Activated T-cell treated with anti-CD3 and anti-CD28 coated beads, Interleukin-2, amount 50 U/mL, for 24 hours (primary cell): ENCODE measurements around the gene TNFSF13B.
"Not testable (repeated sequence)": the region's sequence is repeated elsewhere in the genome, so short reads cannot be mapped to it uniquely, and the experiment has no call there.

Source experiments
- DNase-seq: peaks from one replicate; pipeline ENCODE4 v3.0.0-alpha.2; 2020
- H3K27ac Mint-ChIP-seq: 2 replicates; pipeline ENCODE4 v1.8.0; 2020; ENCODE audit warnings: mild to moderate bottlenecking, mixed read lengths
- H3K27me3 Mint-ChIP-seq: 2 replicates; pipeline ENCODE4 v1.8.0; 2020; ENCODE audit warnings: mixed read lengths
- H3K36me3 Mint-ChIP-seq: 2 replicates; pipeline ENCODE4 v1.8.0; 2020; ENCODE audit warnings: low read depth, mixed read lengths
- H3K4me1 Mint-ChIP-seq: 2 replicates; pipeline ENCODE4 v1.8.0; 2020; ENCODE audit warnings: low read depth, mixed read lengths
- H3K4me3 Mint-ChIP-seq: 2 replicates; pipeline ENCODE4 v1.8.0; 2020; ENCODE audit warnings: mild to moderate bottlenecking, moderate library complexity, mixed read lengths
- H3K9me3 Mint-ChIP-seq: 2 replicates; pipeline ENCODE4 v1.8.0; 2020; ENCODE audit warnings: mixed read lengths

TNFSF13B gene

DNA sequence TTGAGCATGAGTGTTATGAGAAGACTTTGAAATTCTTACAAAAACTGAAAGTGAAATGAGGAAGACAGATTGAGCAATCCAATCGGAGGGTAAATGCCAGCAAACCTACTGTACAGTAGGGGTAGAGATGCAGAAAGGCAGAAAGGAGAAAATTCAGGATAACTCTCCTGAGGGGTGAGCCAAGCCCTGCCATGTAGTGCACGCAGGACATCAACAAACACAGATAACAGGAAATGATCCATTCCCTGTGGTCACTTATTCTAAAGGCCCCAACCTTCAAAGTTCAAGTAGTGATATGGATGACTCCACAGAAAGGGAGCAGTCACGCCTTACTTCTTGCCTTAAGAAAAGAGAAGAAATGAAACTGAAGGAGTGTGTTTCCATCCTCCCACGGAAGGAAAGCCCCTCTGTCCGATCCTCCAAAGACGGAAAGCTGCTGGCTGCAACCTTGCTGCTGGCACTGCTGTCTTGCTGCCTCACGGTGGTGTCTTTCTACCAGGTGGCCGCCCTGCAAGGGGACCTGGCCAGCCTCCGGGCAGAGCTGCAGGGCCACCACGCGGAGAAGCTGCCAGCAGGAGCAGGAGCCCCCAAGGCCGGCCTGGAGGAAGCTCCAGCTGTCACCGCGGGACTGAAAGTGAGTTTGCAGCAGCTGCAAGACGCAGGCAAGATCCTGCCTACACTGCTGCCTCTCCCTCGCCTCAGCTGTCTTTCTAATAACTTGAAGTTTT, at the start of gene TNFSF13B:
Gene TNFSF13B, plus strand, starts transcription at position 118 of the 728 bp plus-strand sequence. Its CDS starts 178 bp downstream, at position 296.
- peak within 1 kb of the TSS; percentile 92 for H3K27ac Mint-ChIP-seq

GRCh38 chr13:108220041-108220440, 49.5 kb upstream of the TNFSF13B start:
- Mint-ChIP-seq H3K27ac (peak overlapping the region; percentile 92), H3K4me3 (peak overlapping the region; percentile 90), H3K4me1 (peaks cover 65% of the 10 kb centered on the region), H3K9me3 (no peaks in the 10 kb centered on the region), H3K36me3 (peaks cover 23% of the 10 kb centered on the region), H3K27me3 (no peaks in the 10 kb centered on the region)
- no peak for DNase-seq

More for the DNA sequence above, at the start of gene TNFSF13B:
- peaks cover 3% of the 10 kb centered on the region for H3K36me3 Mint-ChIP-seq
- H3K4me3 Mint-ChIP-seq, result peak within 1 kb of the TSS; percentile 77
- H3K9me3 Mint-ChIP-seq, result no peaks in the 10 kb centered on the region
- no peaks in the 10 kb centered on the region for H3K27me3 Mint-ChIP-seq
- DNase-seq, result peak; percentile 67
- peaks cover 46% of the 10 kb centered on the region for H3K4me1 Mint-ChIP-seq

DNA sequence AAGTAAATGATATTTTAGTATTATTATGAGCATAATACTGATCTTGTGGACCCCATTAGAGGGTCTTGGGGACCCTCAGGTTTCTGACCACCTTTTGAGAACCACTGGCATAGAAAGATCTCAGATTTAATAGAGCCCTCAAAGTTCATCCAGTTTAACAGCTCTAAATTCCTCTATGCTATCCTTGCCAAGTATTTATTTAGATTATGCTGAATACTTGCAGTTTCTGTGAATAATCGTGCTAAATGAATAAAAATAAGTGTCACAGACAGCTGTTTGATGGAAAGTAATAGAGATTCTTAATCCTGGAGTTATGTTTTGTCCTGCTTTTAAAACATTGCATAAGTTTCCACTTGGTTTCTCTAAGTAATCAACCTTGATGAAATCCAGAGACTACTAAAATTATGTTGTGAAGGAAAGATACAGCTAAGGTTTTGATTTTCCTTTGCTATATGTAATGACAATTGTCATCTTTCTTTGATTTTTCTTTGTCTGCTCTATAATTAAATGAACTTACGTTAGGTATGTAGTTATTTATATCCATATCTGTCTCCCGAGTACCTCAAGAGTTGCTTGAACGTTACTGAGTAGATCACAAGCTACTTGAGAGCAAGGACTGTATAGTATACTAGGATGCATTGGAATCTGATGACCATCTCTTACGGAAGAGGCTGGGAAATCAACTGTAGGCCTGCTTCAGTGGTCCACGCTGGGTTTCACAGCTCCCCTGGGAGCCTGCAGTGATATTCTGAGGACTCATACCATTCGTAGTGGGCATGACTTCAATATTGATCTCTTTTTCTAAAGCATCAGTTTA, 45.6 kb upstream of the TNFSF13B start:
- no peak for DNase-seq
- no peaks in the 10 kb centered on the region for H3K9me3 Mint-ChIP-seq
- H3K36me3 Mint-ChIP-seq, result peaks cover 12% of the 10 kb centered on the region
- no peak overlapping the region for H3K27ac Mint-ChIP-seq
- no peaks in the 10 kb centered on the region for H3K27me3 Mint-ChIP-seq
- no peak overlapping the region for H3K4me3 Mint-ChIP-seq
- peaks cover 78% of the 10 kb centered on the region for H3K4me1 Mint-ChIP-seq

- Mint-ChIP-seq H3K4me1 (peaks cover 72% of the 10 kb centered on the region), H3K9me3 (no peaks in the 10 kb centered on the region), H3K27me3 (no peaks in the 10 kb centered on the region), H3K36me3 (peaks cover 24% of the 10 kb centered on the region), H3K4me3 (no peak overlapping the region), H3K27ac (peak overlapping the region; percentile 54)
- no peak for DNase-seq
Measured at GRCh38 chr13:108225440-108225839, 44.1 kb upstream of the TNFSF13B start.

- Mint-ChIP-seq H3K27me3 (no peaks in the 10 kb centered on the region), H3K9me3 (no peaks in the 10 kb centered on the region), H3K27ac (peak overlapping the region; percentile 8), H3K36me3 (peaks cover 29% of the 10 kb centered on the region), H3K4me1 (peaks cover 67% of the 10 kb centered on the region), H3K4me3 (no peak overlapping the region)
- DNase-seq, result no peak
Measured at GRCh38 chr13:108226184-108226583, 43.3 kb upstream of the TNFSF13B start.

- no peak overlapping the region for H3K4me3 Mint-ChIP-seq
- H3K4me1 Mint-ChIP-seq, result peaks cover 59% of the 10 kb centered on the region
- no peak overlapping the region for H3K27ac Mint-ChIP-seq
- H3K36me3 Mint-ChIP-seq, result peaks cover 28% of the 10 kb centered on the region
- no peaks in the 10 kb centered on the region for H3K9me3 Mint-ChIP-seq
- no peaks in the 10 kb centered on the region for H3K27me3 Mint-ChIP-seq
- DNase-seq, result no peak
Measured at GRCh38 chr13:108227651-108228272, 41.8 kb upstream of the TNFSF13B start.

- no peak for DNase-seq
- Mint-ChIP-seq H3K9me3 (no peaks in the 10 kb centered on the region), H3K4me1 (peaks cover 38% of the 10 kb centered on the region), H3K27ac (no peak overlapping the region), H3K36me3 (peaks cover 40% of the 10 kb centered on the region), H3K27me3 (no peaks in the 10 kb centered on the region), H3K4me3 (no peak overlapping the region)
Measured at GRCh38 chr13:108230377-108230776, 39.1 kb upstream of the TNFSF13B start.

GRCh38 chr13:108249150-108249549, 20.4 kb upstream of the TNFSF13B start:
- peaks cover 7% of the 10 kb centered on the region for H3K4me1 Mint-ChIP-seq
- H3K36me3 Mint-ChIP-seq, result peaks cover 12% of the 10 kb centered on the region
- no peak overlapping the region for H3K4me3 Mint-ChIP-seq
- no peaks in the 10 kb centered on the region for H3K27me3 Mint-ChIP-seq
- H3K9me3 Mint-ChIP-seq, result peaks cover 30% of the 10 kb centered on the region
- no peak for DNase-seq
- H3K27ac Mint-ChIP-seq, result no peak overlapping the region

DNA sequence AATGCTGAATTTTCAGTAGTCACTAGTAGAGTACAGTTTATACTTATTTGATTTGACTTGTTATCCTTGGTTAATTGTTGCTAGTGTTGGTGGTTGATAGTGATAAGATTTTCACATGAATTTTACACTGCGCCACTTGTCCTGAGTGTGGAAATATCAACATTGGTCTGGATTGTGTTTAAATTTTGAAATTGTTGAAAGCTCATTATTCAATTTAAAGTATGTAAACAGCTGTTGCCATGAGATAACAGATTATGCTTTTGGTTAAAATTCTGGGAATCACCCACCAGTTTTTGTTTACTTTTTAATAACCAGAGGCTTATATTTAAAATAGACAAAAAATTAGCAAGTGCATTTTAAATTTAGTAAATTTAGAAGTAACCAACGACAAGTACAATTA, 12.3 kb upstream of the TNFSF13B start:
- Mint-ChIP-seq H3K9me3 (no peaks in the 10 kb centered on the region), H3K4me1 (peaks cover 3% of the 10 kb centered on the region), H3K27me3 (no peaks in the 10 kb centered on the region), H3K27ac (no peak overlapping the region), H3K4me3 (no peak overlapping the region), H3K36me3 (peaks cover 15% of the 10 kb centered on the region)
- DNase-seq, result no peak

DNA sequence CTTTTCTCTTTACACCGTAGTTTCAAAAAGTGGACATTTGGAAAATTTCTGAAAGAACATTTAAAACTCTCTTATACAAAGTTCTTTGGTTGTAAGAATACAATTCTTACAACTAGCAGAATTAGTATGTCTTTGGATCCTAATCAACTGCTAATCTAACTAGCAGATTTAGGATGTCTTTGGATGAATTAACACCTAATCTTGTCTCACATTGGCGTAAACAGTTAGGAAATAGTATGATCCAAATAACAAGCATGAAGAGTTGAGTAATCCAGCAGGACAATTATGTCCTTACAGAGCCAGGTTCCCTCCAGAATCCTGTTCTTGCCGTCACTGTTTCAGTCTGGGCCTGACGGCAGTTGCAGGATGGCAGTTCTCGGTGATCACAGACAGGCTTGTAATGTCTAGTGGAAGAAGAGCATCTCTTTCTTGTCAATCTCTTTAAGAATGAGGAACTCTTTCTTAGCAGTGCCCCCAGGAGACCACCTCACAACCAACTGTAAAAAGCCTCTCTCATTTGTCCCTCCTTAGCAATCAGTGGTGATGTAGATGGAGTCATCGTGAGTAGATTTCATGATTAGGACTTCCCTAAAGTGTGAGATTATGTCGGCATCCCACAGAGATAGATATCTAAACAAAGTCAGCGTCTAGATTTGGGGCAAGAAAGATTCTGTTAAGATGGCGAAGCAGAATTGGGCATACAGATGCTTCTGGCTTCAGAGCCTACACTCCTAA, 5.7 kb upstream of the TNFSF13B start:
- H3K9me3 Mint-ChIP-seq, result no peaks in the 10 kb centered on the region
- H3K4me1 Mint-ChIP-seq, result peaks cover 22% of the 10 kb centered on the region
- DNase-seq, result no peak
- H3K27me3 Mint-ChIP-seq, result no peaks in the 10 kb centered on the region
- H3K36me3 Mint-ChIP-seq, result peaks cover 3% of the 10 kb centered on the region
- no peak overlapping the region for H3K27ac Mint-ChIP-seq
- H3K4me3 Mint-ChIP-seq, result no peak overlapping the region

- no peak for DNase-seq
Measured at GRCh38 chr13:108266321-108266990, 3.1 kb upstream of the TNFSF13B start.

DNA sequence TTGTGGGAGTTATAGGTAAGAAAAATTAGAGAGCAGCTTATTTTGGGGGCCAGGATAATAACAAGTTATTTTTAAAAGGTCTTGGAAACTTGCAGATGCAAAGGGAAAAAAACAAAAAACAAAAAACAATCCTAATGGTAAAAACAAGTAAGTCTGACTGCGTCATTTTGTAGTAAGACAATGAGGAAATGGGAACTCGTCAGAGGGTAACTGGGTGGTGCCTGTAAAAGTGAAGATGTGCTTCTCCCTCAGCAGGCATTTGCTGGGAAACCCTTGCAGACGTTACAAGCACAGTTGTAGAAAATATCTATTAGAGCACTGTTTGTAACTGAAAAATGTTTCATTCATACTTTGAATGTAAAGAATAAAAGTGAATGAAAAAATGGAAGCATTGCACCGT, 2.2 kb upstream of the TNFSF13B start:
- Mint-ChIP-seq H3K4me1 (peaks cover 44% of the 10 kb centered on the region), H3K9me3 (no peaks in the 10 kb centered on the region), H3K4me3 (no peak overlapping the region), H3K36me3 (peaks cover 3% of the 10 kb centered on the region), H3K27ac (no peak overlapping the region), H3K27me3 (no peaks in the 10 kb centered on the region)
- DNase-seq, result no peak

More at GRCh38 chr13:108266321-108266990, 3.1 kb upstream of the TNFSF13B start:
- H3K9me3 Mint-ChIP-seq, result no peaks in the 10 kb centered on the region
- peaks cover 3% of the 10 kb centered on the region for H3K36me3 Mint-ChIP-seq
- no peaks in the 10 kb centered on the region for H3K27me3 Mint-ChIP-seq
- peaks cover 42% of the 10 kb centered on the region for H3K4me1 Mint-ChIP-seq
- H3K27ac Mint-ChIP-seq, result peak overlapping the region; percentile 23
- peak overlapping the region; percentile 11 for H3K4me3 Mint-ChIP-seq

DNA sequence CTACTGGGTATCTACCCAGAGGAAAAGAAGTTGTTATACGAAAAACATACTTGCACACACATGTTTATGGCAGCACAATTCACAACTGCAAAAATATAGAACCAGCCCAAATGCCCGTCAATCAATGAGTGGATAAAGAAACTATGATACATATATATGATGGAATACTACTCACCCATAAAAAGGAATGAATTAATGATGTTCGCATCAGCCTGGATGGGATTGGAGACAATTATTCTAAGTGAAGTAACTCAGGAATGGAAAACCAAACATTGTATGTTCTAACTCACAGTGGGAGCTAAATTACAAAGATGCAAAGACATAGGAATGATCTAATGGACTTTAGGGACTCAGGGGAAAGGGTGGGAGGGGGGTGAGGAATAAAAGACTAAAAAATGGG, 1.7 kb upstream of the TNFSF13B start:
- not testable (repeated sequence) for H3K36me3 Mint-ChIP-seq, DNase-seq, H3K27me3 Mint-ChIP-seq, H3K9me3 Mint-ChIP-seq, H3K4me3 Mint-ChIP-seq, H3K27ac Mint-ChIP-seq
- H3K4me1 Mint-ChIP-seq, result peaks cover 46% of the 10 kb centered on the region
